Keratinocyte (primary cell): ENCODE measurements around the gene SLC66A2. TPM values are rescaled to one million over a fixed set of nuclear protein-coding genes. Genes with fewer than 3 reads are reported as not detected.

Source experiments
- DNase-seq: peaks from one replicate; pipeline ENCODE4 v3.0.0-alpha.2; 2011; ENCODE audit warnings: low read depth, missing footprints, low spot score
- FAIRE-seq: peaks from 2 replicates; lab custom pipeline; 2011; peaks lifted over from hg19 to GRCh38; lab: Jason Lieb, UNC
- H2AFZ ChIP-seq: 2 replicates; pipeline ENCODE4 v1.6.0; 2012; ENCODE audit warnings: low read length, control low read depth, inconsistent platforms; ENCODE audit not compliant: control insufficient read depth
- H3K27ac ChIP-seq: 2 replicates; pipeline ENCODE4 v1.5.1; 2011; ENCODE audit warnings: low read length; ENCODE audit not compliant: control insufficient read depth, insufficient read depth
- H3K27me3 ChIP-seq: 3 replicates; pipeline ENCODE4 v1.6.0; 2011; ENCODE audit warnings: low read length; ENCODE audit not compliant: control insufficient read depth, insufficient read depth; ENCODE audit errors: extremely low read depth
- H3K36me3 ChIP-seq, 2 experiments: 2 replicates in 1 of 2; 3 replicates in 1 of 2; pipeline ENCODE4 v1.5.1; 2011; ENCODE audit warnings: low read length in 2 of 2, mild to moderate bottlenecking in 1 of 2; ENCODE audit not compliant: control insufficient read depth in 2 of 2, insufficient read depth in 2 of 2; ENCODE audit errors: extremely low read depth in 1 of 2
- H3K4me1 ChIP-seq: 3 replicates; pipeline ENCODE4 v1.5.1; 2011; ENCODE audit warnings: low read length; ENCODE audit not compliant: control insufficient read depth, insufficient read depth; ENCODE audit errors: extremely low read depth
- H3K4me2 ChIP-seq: 3 replicates; pipeline ENCODE4 v1.6.0; 2011; ENCODE audit warnings: low read depth, low read length; ENCODE audit not compliant: control insufficient read depth, insufficient read depth; ENCODE audit errors: extremely low read depth
- H3K4me3 ChIP-seq, 3 experiments: fragments of 200-600 bp in 1 of 3; sonication (generic) in 1 of 3; 2 replicates in 2 of 3; 3 replicates in 1 of 3; pipeline ENCODE4 v1.5.1; 2011 to 2016; ENCODE audit warnings: low read length in 3 of 3, mild to moderate bottlenecking in 3 of 3, control low read depth in 2 of 3, inconsistent platforms in 1 of 3, low read depth in 1 of 3, mixed read lengths in 1 of 3, mixed run types in 1 of 3, moderate library complexity in 1 of 3; ENCODE audit not compliant: control insufficient read depth in 2 of 3, insufficient read depth in 2 of 3; ENCODE audit errors: extremely low read depth in 1 of 3
- H3K79me2 ChIP-seq: 2 replicates; pipeline ENCODE4 v1.6.0; 2012; ENCODE audit warnings: low read length; ENCODE audit not compliant: control insufficient read depth, insufficient read depth
- H3K9ac ChIP-seq: 3 replicates; pipeline ENCODE4 v1.6.0; 2011; ENCODE audit warnings: low read length; ENCODE audit not compliant: control insufficient read depth, insufficient read depth; ENCODE audit errors: extremely low read depth
- H3K9me1 ChIP-seq: 3 replicates; pipeline ENCODE4 v1.6.0; 2011; ENCODE audit warnings: low read length; ENCODE audit not compliant: control insufficient read depth, insufficient read depth; ENCODE audit errors: extremely low read depth
- H3K9me3 ChIP-seq: 2 replicates; pipeline ENCODE4 v1.5.1; 2012; ENCODE audit warnings: low read depth, low read length; ENCODE audit not compliant: control insufficient read depth
- H4K20me1 ChIP-seq: 3 replicates; pipeline ENCODE4 v1.6.0; 2011; ENCODE audit warnings: low read length; ENCODE audit not compliant: control insufficient read depth, insufficient read depth; ENCODE audit errors: extremely low read depth
- EZH2 ChIP-seq: IDR thresholded peaks from one replicate; pipeline ENCODE4 v1.6.1; 2012; ENCODE audit warnings: inconsistent platforms, mild to moderate bottlenecking, low read length, moderate library complexity
- dilution Hi-C: fragments of 300-500 bp; cut with MboI; formaldehyde crosslinking; loops from one replicate; pipeline ENCODE4 v1.7.0; 2020; ENCODE audit warnings: low sequenced_read_pairs; ENCODE audit not compliant: extremely low pct_ligation_motif_present
- polyA plus RNA-seq, 5 experiments: library from polyadenylated mRNA; depleted of rRNA in 3 of 5; stranded (reverse) in 3 of 5; stranded (forward) in 1 of 5; unstranded in 1 of 5; fragments of >200 nt; gene quantifications; 1 replicate in 1 of 5; 2 replicates in 3 of 5; 3 replicates in 1 of 5; pipeline versions ENCODE4 v1.2.1 to v1.2.3, GENCODE V29; 2011 to 2012; ENCODE audit warnings: missing spikeins in 2 of 5, low read depth in 1 of 5, low replicate concordance in 1 of 5
- TF ChIP-seq, protein P1 (sequence below), 3 experiments: IDR thresholded peaks in 1 of 3; conservative IDR thresholded peaks in 1 of 3; optimal IDR thresholded peaks in 1 of 3; 2 replicates in 2 of 3; 3 replicates in 1 of 3; pipeline versions ENCODE3 to v1.5.1; 2011; ENCODE audit warnings: low read length in 3 of 3, mild to moderate bottlenecking in 3 of 3, moderate library complexity in 2 of 3, control low read depth in 1 of 3, inconsistent platforms in 1 of 3; ENCODE audit not compliant: insufficient read depth in 2 of 3; ENCODE audit errors: extremely low read depth in 1 of 3

The SLC66A2 gene
- polyA plus RNA-seq, 1 donor (not counting 4 experiments of a cell fraction or from before 2014, with no cell fraction given): 16.3 TPM

DNA sequence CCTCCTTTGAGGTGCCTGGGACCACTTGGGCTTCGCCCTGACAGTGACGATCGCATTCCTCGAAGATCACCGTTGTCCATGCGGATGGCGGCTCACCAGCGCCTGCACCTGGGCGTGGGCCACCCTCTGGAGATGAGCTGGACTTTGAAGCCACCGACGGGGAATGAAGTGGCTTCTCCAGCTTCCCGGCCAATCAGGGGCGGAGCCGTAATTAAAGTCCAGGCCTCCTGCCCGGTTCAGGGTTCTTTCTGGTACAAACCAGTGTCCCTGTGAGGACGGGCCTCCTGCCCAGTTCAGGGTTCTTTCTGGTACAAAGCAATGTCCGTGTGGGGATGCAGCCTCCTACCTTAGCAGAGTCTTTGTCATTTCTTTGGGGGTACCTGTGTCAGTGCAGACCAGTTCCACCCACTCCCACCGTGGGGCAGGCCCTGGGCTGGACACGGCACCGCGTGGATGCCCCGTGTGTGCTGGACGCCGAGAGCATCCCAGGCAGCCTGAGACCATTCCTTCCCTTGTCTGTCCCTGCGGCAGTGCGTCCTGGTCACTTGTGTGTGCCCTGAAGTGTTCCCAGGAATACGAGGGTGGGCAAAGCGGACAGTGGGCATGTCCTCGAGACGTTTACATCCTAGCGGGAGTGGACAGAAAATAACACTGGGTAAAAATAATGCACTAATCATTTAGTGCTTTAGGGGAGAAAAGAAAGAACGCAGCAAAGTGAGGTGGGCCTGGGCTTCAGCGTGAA is 98.7 kb downstream of the SLC66A2 start:
- Histone ChIP-seq H2AFZ (no peak overlapping the region), H3K27ac (no peak overlapping the region), H3K27me3 (peaks cover 19% of the 10 kb centered on the region), H3K9ac (no peak overlapping the region), H3K4me1 (peaks cover 2% of the 10 kb centered on the region), H3K9me1 (no peaks in the 10 kb centered on the region), H3K79me2 (no peaks in the 10 kb centered on the region), H3K4me3 (no peak overlapping the region), H3K4me2 (no peak overlapping the region), H3K9me3 (no peaks in the 10 kb centered on the region), H4K20me1 (no peaks in the 10 kb centered on the region), H3K36me3 (no peaks in the 10 kb centered on the region)
- FAIRE-seq (no peak), DNase-seq (no peak)
- TF ChIP-seq, protein P1, sequence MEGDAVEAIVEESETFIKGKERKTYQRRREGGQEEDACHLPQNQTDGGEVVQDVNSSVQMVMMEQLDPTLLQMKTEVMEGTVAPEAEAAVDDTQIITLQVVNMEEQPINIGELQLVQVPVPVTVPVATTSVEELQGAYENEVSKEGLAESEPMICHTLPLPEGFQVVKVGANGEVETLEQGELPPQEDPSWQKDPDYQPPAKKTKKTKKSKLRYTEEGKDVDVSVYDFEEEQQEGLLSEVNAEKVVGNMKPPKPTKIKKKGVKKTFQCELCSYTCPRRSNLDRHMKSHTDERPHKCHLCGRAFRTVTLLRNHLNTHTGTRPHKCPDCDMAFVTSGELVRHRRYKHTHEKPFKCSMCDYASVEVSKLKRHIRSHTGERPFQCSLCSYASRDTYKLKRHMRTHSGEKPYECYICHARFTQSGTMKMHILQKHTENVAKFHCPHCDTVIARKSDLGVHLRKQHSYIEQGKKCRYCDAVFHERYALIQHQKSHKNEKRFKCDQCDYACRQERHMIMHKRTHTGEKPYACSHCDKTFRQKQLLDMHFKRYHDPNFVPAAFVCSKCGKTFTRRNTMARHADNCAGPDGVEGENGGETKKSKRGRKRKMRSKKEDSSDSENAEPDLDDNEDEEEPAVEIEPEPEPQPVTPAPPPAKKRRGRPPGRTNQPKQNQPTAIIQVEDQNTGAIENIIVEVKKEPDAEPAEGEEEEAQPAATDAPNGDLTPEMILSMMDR (optimal IDR thresholded peaks at IDR 0.05 in 1 of 3, IDR thresholded peaks at IDR 0.05 in 1 of 3, conservative IDR thresholded peaks at IDR 0.05 in 1 of 3; ENCODE audit: extremely low read depth in 1 of 3, insufficient read depth in 2 of 3, low read length in 3 of 3): no peak
- no peak for TF ChIP-seq EZH2
- dilution Hi-C loops: no loop called here

Other genes with a start within 250 kb of the SLC66A2 start
- not detected in 3 replicates for gene KCNG2, start 153.7 kb downstream of the SLC66A2 start, polyA plus RNA-seq
- 28.7 to 49.6 TPM (median 35.9 TPM) in 3 replicates for gene HSBP1L1, start 13.0 kb upstream of the SLC66A2 start, polyA plus RNA-seq
- 89.9 to 142 TPM (median 98.4 TPM) in 3 replicates for gene TXNL4A, start 36.9 kb upstream of the SLC66A2 start, polyA plus RNA-seq
- gene RBFA, start 82.8 kb upstream of the SLC66A2 start, polyA plus RNA-seq: 20.0 to 31.1 TPM (median 30.7 TPM) in 3 replicates
- 7.7 to 11.7 TPM (median 11.3 TPM) in 3 replicates for gene ADNP2, start 157.6 kb upstream of the SLC66A2 start, polyA plus RNA-seq